T47D (cell line): ENCODE data around the gene ABCG1.

ENCODE experiments used
- DNase-seq, 2 experiments: peaks; one replicate each; pipeline versions ENCODE4 v3.0.0 to v3.0.0-alpha.2; 2011 to 2012; ENCODE audit warnings: low read depth in 1 of 2, low spot score in 1 of 2
- JUND ChIP-seq: IDR thresholded peaks from 2 replicates; pipeline ENCODE4 v1.6.1; 2012; ENCODE audit warnings: low read depth
- in situ Hi-C: cut with HindIII; loops from 2 replicates; pipeline ENCODE4 v1.10.0; 2016; ENCODE audit warnings: low sequenced_read_pairs, low pct_unique_long_range_greater_than_20kb

The ABCG1 gene

GRCh38 chr21:42195378-42196031 lies 23.4 kb upstream of the ABCG1 start:
- DNase-seq, result no peak
- no peak for TF ChIP-seq JUND
- in situ Hi-C loops, result no loop called here

GRCh38 chr21:42198929-42199867 lies 19.7 kb upstream of the ABCG1 start:
- DNase-seq, result no peak
- no peak for TF ChIP-seq JUND
- in situ Hi-C loops, result no loop called here

GRCh38 chr21:42199868-42200463 lies 19.0 kb upstream of the ABCG1 start:
- in situ Hi-C loops, result no loop called here
- DNase-seq, result no peak
- no peak for TF ChIP-seq JUND

- in situ Hi-C loops, result no loop called here
- no peak for DNase-seq
- TF ChIP-seq JUND, result no peak
These were observed 17.9 kb upstream of the ABCG1 start for GRCh38 chr21:42200906-42201614.

- no peak for DNase-seq
These were observed 17.3 kb upstream of the ABCG1 start for GRCh38 chr21:42201615-42202161.

GRCh38 chr21:42202321-42202720 lies 16.6 kb upstream of the ABCG1 start:
- no peak for TF ChIP-seq JUND
- no peak for DNase-seq
- in situ Hi-C loops, result no loop called here

More at GRCh38 chr21:42201615-42202161, 17.3 kb upstream of the ABCG1 start:
- in situ Hi-C loops, result no loop called here
- TF ChIP-seq JUND, result no peak

GRCh38 chr21:42203321-42203720 lies 15.6 kb upstream of the ABCG1 start:
- DNase-seq, result no peak
- in situ Hi-C loops, result no loop called here
- TF ChIP-seq JUND, result no peak

- in situ Hi-C loops, result no loop called here
- TF ChIP-seq JUND, result no peak
- no peak for DNase-seq
These were observed 15.0 kb upstream of the ABCG1 start for GRCh38 chr21:42203936-42204335.

- no peak for TF ChIP-seq JUND
- DNase-seq, result no peak
- in situ Hi-C loops, result no loop called here
These were observed 11.5 kb upstream of the ABCG1 start for GRCh38 chr21:42207426-42207825.

- TF ChIP-seq JUND, result no peak
- in situ Hi-C loops, result no loop called here
- DNase-seq, result no peak
These were observed 10.9 kb upstream of the ABCG1 start for GRCh38 chr21:42208036-42208435.

GRCh38 chr21:42208801-42209490 lies 10.0 kb upstream of the ABCG1 start:
- DNase-seq, result no peak
- TF ChIP-seq JUND, result no peak
- in situ Hi-C loops, result no loop called here
